HG02571 (cell line): Measurements from ENCODE around the gene RING1.

Source experiments
- ATAC-seq: cut with Tn5 transposase; IDR thresholded peaks from one replicate; pipeline ENCODE4 v1.9.1; 2021; ENCODE audit warnings: mild to moderate bottlenecking, moderate library complexity; ENCODE audit not compliant: unreplicated experiment

The RING1 gene

GRCh38 chr6:33192105-33192646, 16.1 kb upstream of the RING1 start, which contains the start of gene COL11A2:
Gene COL11A2, minus strand, starts transcription at chr6:33192467. Its CDS starts 227 bp downstream, at chr6:33192240.
- no peak for ATAC-seq

- ATAC-seq = no peak
These were observed 15.4 kb upstream of the RING1 start for GRCh38 chr6:33192671-33193602.

- no peak for ATAC-seq
These were observed 14.7 kb upstream of the RING1 start for GRCh38 chr6:33193619-33194018.

GRCh38 chr6:33194431-33194979, 13.8 kb upstream of the RING1 start:
- ATAC-seq = no peak

- no peak for ATAC-seq
These were observed 12.8 kb upstream of the RING1 start for GRCh38 chr6:33195304-33196165.

GRCh38 chr6:33197431-33198048, 10.8 kb upstream of the RING1 start:
- no peak for ATAC-seq

GRCh38 chr6:33198159-33198852, 10.0 kb upstream of the RING1 start:
- ATAC-seq = no peak

GRCh38 chr6:33198853-33199436, 9.4 kb upstream of the RING1 start:
- no peak for ATAC-seq

- peak; percentile 28 for ATAC-seq
These were observed 8.5 kb upstream of the RING1 start for GRCh38 chr6:33199687-33200218.

- peak; percentile 43 for ATAC-seq
These were observed 7.8 kb upstream of the RING1 start, which contains the start of the genes RXRB and SLC39A7 for GRCh38 chr6:33200219-33201146. Gene RXRB, minus strand, starts transcription at chr6:33200665. Its CDS starts 189 bp downstream, at chr6:33200476. Gene SLC39A7, plus strand, starts transcription at chr6:33200867. Its CDS starts 379 bp downstream, at chr6:33201246.

GRCh38 chr6:33201147-33201545, 7.2 kb upstream of the RING1 start:
- no peak for ATAC-seq

- no peak for ATAC-seq
These were observed 6.4 kb upstream of the RING1 start for GRCh38 chr6:33201935-33202334.

GRCh38 chr6:33202799-33203198, 5.5 kb upstream of the RING1 start:
- ATAC-seq = no peak

- no peak for ATAC-seq
These were observed 4.7 kb upstream of the RING1 start for GRCh38 chr6:33203443-33204164.

GRCh38 chr6:33204165-33204414, 4.2 kb upstream of the RING1 start:
- no peak for ATAC-seq

GRCh38 chr6:33204415-33205190, 3.7 kb upstream of the RING1 start, which contains the start of gene HSD17B8:
Gene HSD17B8, plus strand, starts transcription at chr6:33204655. Its CDS starts 14 bp downstream, at chr6:33204669.
- peak; percentile 42 for ATAC-seq
